Brain microvascular endothelial cell (primary cell): ENCODE data around the gene TBC1D24.
A peak's percentile ranks its signal among the peaks of the same experiment; 100 is the strongest.
"Not testable (repeated sequence)": the region's sequence is repeated elsewhere in the genome, so short reads cannot be mapped to it uniquely, and the experiment has no call there.

ENCODE experiments used
- DNase-seq: peaks from one replicate; pipeline ENCODE4 v3.0.0-alpha.2; 2020
- H3K27ac ChIP-seq: fragments of 250-450 bp; sonication (Bioruptor Pico); 2 replicates; pipeline ENCODE4 v1.5.1; 2020; ENCODE audit warnings: mild to moderate bottlenecking, moderate library complexity
- H3K27me3 ChIP-seq: fragments of 250-450 bp; sonication (Bioruptor Pico); replicated peaks from 2 replicates; pipeline ENCODE4 v1.5.1; 2020; ENCODE audit warnings: mild to moderate bottlenecking
- H3K36me3 ChIP-seq: fragments of 250-450 bp; sonication (Bioruptor Pico); replicated peaks from 2 replicates; pipeline ENCODE4 v1.5.1; 2020; ENCODE audit warnings: mild to moderate bottlenecking
- H3K4me3 ChIP-seq: 2 replicates; pipeline ENCODE4 v1.5.1; 2011; ENCODE audit warnings: low read depth, mild to moderate bottlenecking, control low read depth, low read length, moderate library complexity
- in situ Hi-C: cut with HindIII; loops from 2 replicates; pipeline ENCODE4 v1.10.0; 2017; ENCODE audit warnings: low sequenced_read_pairs, low pct_ligation_motif_present
- TF ChIP-seq, protein P1 (sequence below): IDR thresholded peaks from 2 replicates; pipeline ENCODE4 v1.5.1; 2011; ENCODE audit warnings: low read depth, mild to moderate bottlenecking, moderate library complexity, low read length, control low read depth, inconsistent platforms; ENCODE audit errors: missing control alignments

Gene TBC1D24

DNA sequence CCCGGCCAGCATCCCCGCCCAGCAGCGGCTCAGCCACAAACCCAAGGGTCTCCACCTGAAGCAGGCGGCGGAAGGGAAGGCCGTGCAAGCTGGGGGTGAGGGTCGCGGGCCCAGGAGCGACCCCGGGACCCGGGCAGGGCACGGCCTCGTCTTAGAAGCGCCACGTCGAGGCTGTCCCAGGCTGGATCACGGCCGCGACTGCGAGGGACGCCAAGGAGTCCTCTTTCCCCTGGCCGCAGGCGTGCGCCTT, 46.2 kb upstream of the TBC1D24 start:
- H3K27me3 ChIP-seq = no peaks in the 10 kb centered on the region
- peaks cover 6% of the 10 kb centered on the region for H3K36me3 ChIP-seq
- TF ChIP-seq, protein P1, sequence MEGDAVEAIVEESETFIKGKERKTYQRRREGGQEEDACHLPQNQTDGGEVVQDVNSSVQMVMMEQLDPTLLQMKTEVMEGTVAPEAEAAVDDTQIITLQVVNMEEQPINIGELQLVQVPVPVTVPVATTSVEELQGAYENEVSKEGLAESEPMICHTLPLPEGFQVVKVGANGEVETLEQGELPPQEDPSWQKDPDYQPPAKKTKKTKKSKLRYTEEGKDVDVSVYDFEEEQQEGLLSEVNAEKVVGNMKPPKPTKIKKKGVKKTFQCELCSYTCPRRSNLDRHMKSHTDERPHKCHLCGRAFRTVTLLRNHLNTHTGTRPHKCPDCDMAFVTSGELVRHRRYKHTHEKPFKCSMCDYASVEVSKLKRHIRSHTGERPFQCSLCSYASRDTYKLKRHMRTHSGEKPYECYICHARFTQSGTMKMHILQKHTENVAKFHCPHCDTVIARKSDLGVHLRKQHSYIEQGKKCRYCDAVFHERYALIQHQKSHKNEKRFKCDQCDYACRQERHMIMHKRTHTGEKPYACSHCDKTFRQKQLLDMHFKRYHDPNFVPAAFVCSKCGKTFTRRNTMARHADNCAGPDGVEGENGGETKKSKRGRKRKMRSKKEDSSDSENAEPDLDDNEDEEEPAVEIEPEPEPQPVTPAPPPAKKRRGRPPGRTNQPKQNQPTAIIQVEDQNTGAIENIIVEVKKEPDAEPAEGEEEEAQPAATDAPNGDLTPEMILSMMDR = no peak
- in situ Hi-C loops = no loop called here
- peak overlapping the region; percentile 22 for H3K27ac ChIP-seq
- DNase-seq = peak; percentile 11
- H3K4me3 ChIP-seq = peak overlapping the region; percentile 70

DNA sequence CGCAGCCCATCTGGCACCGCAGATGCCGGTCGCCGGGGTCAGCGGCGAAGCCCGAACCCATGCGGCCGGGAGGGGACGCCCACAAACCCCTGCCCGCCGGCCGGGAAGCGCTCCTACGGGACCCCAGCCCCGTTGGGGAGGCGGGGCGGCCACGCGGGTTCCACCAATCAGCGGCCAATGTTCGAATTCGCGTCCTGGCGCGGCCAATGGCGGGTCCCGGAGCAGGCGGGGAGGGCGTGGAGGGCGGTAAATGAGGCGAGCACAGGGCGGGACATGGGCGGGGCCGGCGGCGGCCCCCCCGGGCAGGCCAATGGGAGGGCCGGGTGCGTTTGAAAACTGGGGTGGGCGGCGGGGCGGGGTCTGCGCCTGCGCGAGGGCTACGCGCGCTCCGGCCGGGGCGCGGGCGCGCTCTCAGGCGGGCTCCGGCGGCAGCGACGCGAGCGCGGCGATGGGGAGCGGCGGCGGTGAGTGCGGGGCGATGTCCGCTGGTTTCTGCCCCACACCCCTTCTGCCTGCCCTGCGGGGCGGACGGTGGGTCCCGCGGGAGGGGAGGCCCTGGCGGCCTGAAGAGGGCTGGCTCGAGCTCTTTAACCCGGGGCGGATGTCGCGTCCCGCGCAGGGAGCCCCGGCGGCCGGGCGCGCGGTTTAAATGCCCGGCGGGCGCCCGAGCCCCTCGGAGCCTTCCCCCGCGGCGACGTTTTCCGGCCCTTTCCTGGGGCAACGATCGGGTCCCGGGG, 45.7 kb upstream of the TBC1D24 start, which contains the start of gene CCNF:
CCNF (plus strand) TSS at position 414 of the 737 bp plus-strand sequence; CDS start at position 449, 35 bp downstream.
- peak; percentile 94 for DNase-seq
- peak within 1 kb of the TSS; percentile 22 for H3K27ac ChIP-seq
- in situ Hi-C loops = no loop called here
- H3K36me3 ChIP-seq = peaks cover 7% of the 10 kb centered on the region
- peak within 1 kb of the TSS; percentile 76 for H3K4me3 ChIP-seq
- TF ChIP-seq, protein P1 = no peak
- H3K27me3 ChIP-seq = no peaks in the 10 kb centered on the region

DNA sequence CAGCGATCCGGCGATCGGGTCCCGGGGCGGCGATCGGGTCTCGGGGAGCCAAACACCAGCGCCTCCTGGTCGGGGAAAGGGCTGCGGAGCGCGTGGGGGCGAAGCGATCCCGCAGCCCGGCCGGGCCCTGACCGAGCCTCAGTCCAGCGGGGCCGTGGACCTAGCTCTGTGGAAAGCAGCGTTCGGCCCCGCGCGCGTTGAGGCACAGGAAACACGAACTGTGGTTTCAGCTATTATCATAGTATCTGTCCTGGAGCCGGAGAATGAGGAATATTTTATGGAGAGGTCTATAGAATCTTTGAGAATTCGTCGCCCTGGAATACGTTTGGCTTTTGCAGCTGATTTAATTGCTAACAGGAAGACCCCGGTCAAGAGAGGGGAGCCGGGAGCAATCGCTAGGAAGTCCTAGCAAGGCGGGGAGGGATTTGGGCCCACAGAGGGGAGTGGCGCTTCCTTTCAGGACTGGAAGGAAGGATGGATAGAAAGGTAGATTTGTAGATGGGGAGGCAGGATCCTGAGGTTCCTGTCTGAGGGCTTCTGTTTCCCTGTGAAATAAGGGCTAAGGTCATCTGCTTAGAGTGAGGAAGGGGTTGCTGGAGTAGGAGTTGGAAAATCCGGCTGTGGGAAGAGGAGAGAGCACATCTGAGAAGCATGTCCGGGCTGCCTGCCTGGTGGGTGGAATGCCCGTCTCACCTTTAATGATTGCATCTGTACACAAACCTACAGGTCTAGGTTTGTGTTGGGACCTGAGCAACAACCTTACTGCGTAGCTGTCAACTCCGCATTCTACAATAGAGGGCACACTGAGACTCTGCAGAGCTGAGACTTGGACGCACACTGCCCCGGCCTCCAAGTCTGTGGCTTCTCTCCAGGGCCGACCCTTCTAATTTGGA, 44.9 kb upstream of the TBC1D24 start:
- no peak for DNase-seq
- H3K27ac ChIP-seq = no peak overlapping the region
- H3K27me3 ChIP-seq = no peaks in the 10 kb centered on the region
- peak overlapping the region; percentile 76 for H3K4me3 ChIP-seq
- H3K36me3 ChIP-seq = peaks cover 7% of the 10 kb centered on the region
- TF ChIP-seq, protein P1 = peak; percentile 37
- in situ Hi-C loops = no loop called here

DNA sequence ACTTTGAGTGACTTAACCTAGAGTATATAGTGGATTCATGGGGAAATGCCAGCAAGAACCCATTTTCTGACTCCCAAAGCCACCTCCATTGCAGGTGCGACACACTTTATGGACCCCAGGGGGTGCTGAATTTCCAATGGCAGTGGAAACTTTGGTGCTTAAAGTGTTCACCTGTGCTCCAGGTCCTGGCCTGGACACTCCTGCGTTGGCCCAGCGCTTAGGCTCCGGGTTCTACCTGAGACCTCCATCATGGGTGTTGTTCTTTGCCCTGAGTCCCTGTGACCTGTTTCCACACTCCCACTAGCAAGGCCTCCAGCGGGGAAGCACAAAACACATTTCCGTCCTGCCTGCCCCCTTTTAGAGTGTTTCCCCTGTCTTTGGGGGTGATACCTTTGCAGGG, 42.6 kb upstream of the TBC1D24 start:
- peaks cover 24% of the 10 kb centered on the region for H3K36me3 ChIP-seq
- H3K4me3 ChIP-seq = no peak overlapping the region
- in situ Hi-C loops = no loop called here
- TF ChIP-seq, protein P1 = peak; percentile 10
- DNase-seq = no peak
- no peaks in the 10 kb centered on the region for H3K27me3 ChIP-seq
- H3K27ac ChIP-seq = no peak overlapping the region

DNA sequence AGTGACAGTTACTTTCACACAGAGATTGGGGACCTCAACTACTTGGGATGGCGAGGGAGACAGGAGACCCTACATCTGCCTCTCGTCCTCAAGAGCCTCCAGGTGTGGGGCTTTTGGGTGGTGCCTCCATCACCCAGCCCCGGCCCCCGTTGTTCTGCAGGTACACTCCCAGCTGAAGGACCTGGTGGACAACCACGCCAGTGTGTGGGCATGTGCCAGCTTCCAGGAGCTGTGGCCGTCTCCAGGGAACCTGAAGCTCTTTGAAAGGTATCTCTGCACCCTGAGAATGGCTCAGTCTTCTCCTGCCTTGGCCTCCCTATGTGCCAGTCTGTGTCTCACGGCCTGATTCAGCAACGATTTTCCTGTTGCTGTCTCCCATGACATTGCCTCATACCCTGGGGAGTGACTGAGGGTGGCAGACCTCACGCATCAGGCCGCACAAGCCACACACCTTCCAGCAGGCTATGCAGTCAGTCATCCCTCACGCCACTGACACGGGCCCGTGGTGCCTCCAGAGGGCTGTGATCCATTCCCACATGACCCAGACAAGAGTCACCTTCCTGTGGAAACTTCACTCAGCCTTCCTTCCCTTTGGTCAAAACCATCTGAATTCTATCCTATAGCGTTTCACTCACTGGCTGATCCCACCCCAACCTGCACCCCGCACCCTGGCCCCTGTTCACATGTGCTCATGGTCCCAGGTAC, 42.0 kb upstream of the TBC1D24 start:
- in situ Hi-C loops = no loop called here
- Histone ChIP-seq H3K4me3 (no peak overlapping the region), H3K27ac (no peak overlapping the region), H3K27me3 (no peaks in the 10 kb centered on the region), H3K36me3 (peaks cover 27% of the 10 kb centered on the region)
- TF ChIP-seq, protein P1 = no peak
- no peak for DNase-seq

DNA sequence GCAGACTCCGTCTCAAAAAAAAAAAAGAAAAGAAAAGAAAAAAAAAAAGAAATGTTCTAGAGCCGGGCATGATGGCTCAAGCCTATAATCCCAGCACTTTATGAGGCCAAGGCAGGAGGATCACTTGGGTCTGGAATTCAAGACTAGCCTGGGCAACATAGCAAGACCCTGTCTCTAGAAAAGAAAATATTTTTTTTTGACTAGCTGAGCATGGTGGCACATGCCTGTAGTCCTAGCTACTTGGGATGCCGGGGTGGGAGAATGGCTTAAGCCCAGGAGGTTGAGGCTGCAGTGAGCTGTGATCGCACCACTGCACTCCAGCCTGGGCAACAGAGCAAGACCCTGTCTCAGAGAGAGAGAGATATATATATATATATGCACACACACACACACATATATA, 39.7 kb upstream of the TBC1D24 start:
- H3K4me3 ChIP-seq, in situ Hi-C loops: not testable (repeated sequence)

More for the DNA sequence above, 39.7 kb upstream of the TBC1D24 start:
- H3K27me3 ChIP-seq, H3K27ac ChIP-seq, DNase-seq: not testable (repeated sequence)
- peaks cover 38% of the 10 kb centered on the region for H3K36me3 ChIP-seq
